Measurements from ENCODE around the gene NUPR1. TPM values are rescaled to one million over a fixed set of nuclear protein-coding genes. Genes with fewer than 3 reads are reported as not detected.

The NUPR1 gene
- total and polyA plus RNA-seq, 4 donors: 8.0 to 828 (median 202) TPM

- Histone ChIP-seq H3K4me1 (ENCODE audit: control insufficient read depth in 5 of 5, insufficient read depth in 5 of 5, low read length in 5 of 5) (no peaks in the 10 kb centered on the region), H3K9ac (ENCODE audit: insufficient read depth in 1 of 2, low read length in 2 of 2) (no peak overlapping the region), H3K36me3 (ENCODE audit: control insufficient read depth in 4 of 4, insufficient read depth in 4 of 4, low read length in 4 of 4) (no peaks in the 10 kb centered on the region), H3K27me3 (ENCODE audit: control insufficient read depth in 3 of 3, insufficient read depth in 3 of 3, low read length in 2 of 3) (no peaks in the 10 kb centered on the region), H3K27ac (ENCODE audit: low read depth in 1 of 2, low read length in 1 of 2) (no peak overlapping the region), H3K4me3 (no peak overlapping the region), H3K9me3 (ENCODE audit: control insufficient read depth in 4 of 4, insufficient read depth in 3 of 4, low read length in 3 of 4) (no peaks in the 10 kb centered on the region)
- ATAC-seq (ENCODE audit: insufficient read depth, low FRiP score) (no peak), DNase-seq (no peak)
- 73 to 77% methylated on average over 6 of the region's 6 CpGs for WGBS, 2 donors
- TF ChIP-seq CTCF (IDR thresholded peaks at IDR 0.05; ENCODE audit: control extremely low read depth, extremely low read depth): no peak
Observed at GRCh38 chr16:28524681-28525171, 14.0 kb downstream of the NUPR1 start.

- Histone ChIP-seq H3K27me3 (ENCODE audit: control insufficient read depth in 3 of 3, insufficient read depth in 3 of 3, low read length in 2 of 3) (no peaks in the 10 kb centered on the region), H3K4me3 (no peak overlapping the region), H3K36me3 (ENCODE audit: control insufficient read depth in 4 of 4, insufficient read depth in 4 of 4, low read length in 4 of 4) (no peaks in the 10 kb centered on the region), H3K9ac (ENCODE audit: insufficient read depth in 1 of 2, low read length in 2 of 2) (no peak overlapping the region), H3K4me1 (ENCODE audit: control insufficient read depth in 5 of 5, insufficient read depth in 5 of 5, low read length in 5 of 5) (no peaks in the 10 kb centered on the region), H3K27ac (ENCODE audit: low read depth in 1 of 2, low read length in 1 of 2) (no peak overlapping the region), H3K9me3 (ENCODE audit: control insufficient read depth in 4 of 4, insufficient read depth in 3 of 4, low read length in 3 of 4) (no peaks in the 10 kb centered on the region)
- TF ChIP-seq CTCF (IDR thresholded peaks at IDR 0.05; ENCODE audit: control extremely low read depth, extremely low read depth): no peak
- 80 to 83% methylated on average over 11 of the region's 11 CpGs for WGBS, 2 donors
- ATAC-seq (ENCODE audit: insufficient read depth, low FRiP score): no peak
- no peak for DNase-seq
Observed at GRCh38 chr16:28522792-28523191, 16.0 kb downstream of the NUPR1 start.

- no peak overlapping the region for H3K9ac ChIP-seq (ENCODE audit: insufficient read depth in 1 of 2, low read length in 2 of 2)
Observed at GRCh38 chr16:28521436-28521835, 17.3 kb downstream of the NUPR1 start.

More at GRCh38 chr16:28521436-28521835, 17.3 kb downstream of the NUPR1 start:
- H3K4me3 ChIP-seq: no peak overlapping the region
- no peak overlapping the region for H3K27ac ChIP-seq (ENCODE audit: low read depth in 1 of 2, low read length in 1 of 2)
- no peak for ATAC-seq (ENCODE audit: insufficient read depth, low FRiP score)
- no peak for TF ChIP-seq CTCF (IDR thresholded peaks at IDR 0.05; ENCODE audit: control extremely low read depth, extremely low read depth)
- no peaks in the 10 kb centered on the region for H3K27me3 ChIP-seq (ENCODE audit: control insufficient read depth in 3 of 3, insufficient read depth in 3 of 3, low read length in 2 of 3)
- WGBS, 2 donors: 92 to 94% methylated on average over 6 of the region's 6 CpGs
- no peaks in the 10 kb centered on the region for H3K9me3 ChIP-seq (ENCODE audit: control insufficient read depth in 4 of 4, insufficient read depth in 3 of 4, low read length in 3 of 4)
- H3K36me3 ChIP-seq (ENCODE audit: control insufficient read depth in 4 of 4, insufficient read depth in 4 of 4, low read length in 4 of 4): no peaks in the 10 kb centered on the region
- no peak for DNase-seq
- no peaks in the 10 kb centered on the region for H3K4me1 ChIP-seq (ENCODE audit: control insufficient read depth in 5 of 5, insufficient read depth in 5 of 5, low read length in 5 of 5)

All from lung (tissue), 12 donors.